HepG2 (cell line): ENCODE results near the gene PFKL. TPM values are rescaled to one million over a fixed set of nuclear protein-coding genes. Genes with fewer than 3 reads are reported as not detected.

Experiments
- ARID3A ChIP-seq: IDR thresholded peaks from 2 replicates; pipeline ENCODE4 v1.6.1; 2012; ENCODE audit warnings: low read depth, low read length, improper control_type of control experiment
- ERF ChIP-seq: IDR thresholded peaks from 2 replicates; pipeline ENCODE4 v1.6.1; 2018; ENCODE audit warnings: missing biosample characterization, missing genetic modification reagents
- FOSL2 ChIP-seq: sonication (generic); formaldehyde crosslinking; IDR thresholded peaks from 2 replicates; pipeline ENCODE4 v1.4.0; 2020; ENCODE audit warnings: missing genetic modification reagents
- GPN1 ChIP-seq: sonication (generic); formaldehyde crosslinking; IDR thresholded peaks from 2 replicates; pipeline ENCODE4 v1.5.1; 2020; ENCODE audit warnings: missing genetic modification reagents, borderline replicate concordance
- HOXA3 ChIP-seq: sonication (generic); formaldehyde crosslinking; IDR thresholded peaks from 2 replicates; pipeline ENCODE4 v1.5.0; 2020; ENCODE audit warnings: missing genetic modification reagents
- ISX ChIP-seq: sonication (generic); formaldehyde crosslinking; conservative IDR thresholded peaks from 2 replicates; pipeline ENCODE4 v1.5.0; 2020; ENCODE audit warnings: missing genetic modification reagents
- JUNB ChIP-seq: sonication (generic); formaldehyde crosslinking; IDR thresholded peaks from 2 replicates; pipeline ENCODE4 v1.8.0; 2022; ENCODE audit warnings: missing genetic modification reagents, mild to moderate bottlenecking, borderline replicate concordance
- KDM5B ChIP-seq: sonication (generic); formaldehyde crosslinking; IDR thresholded peaks from 2 replicates; pipeline ENCODE4 v1.4.0; 2020; ENCODE audit warnings: missing genetic modification reagents, mild to moderate bottlenecking, borderline replicate concordance
- RFX5 ChIP-seq: IDR thresholded peaks from 2 replicates; pipeline ENCODE4 v1.6.1; 2011; ENCODE audit warnings: low read depth, low read length, improper control_type of control experiment
- ZBTB1 ChIP-seq: sonication (generic); formaldehyde crosslinking; IDR thresholded peaks from 2 replicates; pipeline ENCODE4 v1.4.0; 2020; ENCODE audit warnings: missing genetic modification reagents, borderline replicate concordance
- ZBTB4 ChIP-seq: sonication (generic); formaldehyde crosslinking; IDR thresholded peaks from 2 replicates; pipeline ENCODE4 v1.4.0; 2020; ENCODE audit warnings: missing genetic modification reagents, mild to moderate bottlenecking, borderline replicate concordance
- ZBTB49 ChIP-seq: sonication (generic); formaldehyde crosslinking; IDR thresholded peaks from 2 replicates; pipeline ENCODE4 v1.4.0; 2020; ENCODE audit warnings: missing genetic modification reagents, borderline replicate concordance
- ZGPAT ChIP-seq: IDR thresholded peaks from 2 replicates; pipeline ENCODE4 v1.6.1; 2016; ENCODE audit warnings: mild to moderate bottlenecking
- ZNF512 ChIP-seq: sonication (generic); formaldehyde crosslinking; IDR thresholded peaks from 2 replicates; pipeline ENCODE4 v1.4.0; 2020; ENCODE audit warnings: mild to moderate bottlenecking, missing genetic modification reagents
- ZNF563 ChIP-seq: sonication (generic); formaldehyde crosslinking; IDR thresholded peaks from 2 replicates; pipeline ENCODE4 v1.8.0; 2022; ENCODE audit warnings: mild to moderate bottlenecking, moderate library complexity, missing genetic modification reagents
- ZNF761 ChIP-seq: sonication (generic); formaldehyde crosslinking; conservative IDR thresholded peaks from 2 replicates; pipeline ENCODE4 v1.4.0; 2020; ENCODE audit warnings: mild to moderate bottlenecking, missing genetic modification reagents
- ZNF839 ChIP-seq: sonication (generic); formaldehyde crosslinking; IDR thresholded peaks from 2 replicates; pipeline ENCODE4 v1.4.0; 2020; ENCODE audit warnings: missing genetic modification reagents, mild to moderate bottlenecking, borderline replicate concordance
- polyA plus RNA-seq, 8 experiments: library from polyadenylated mRNA; depleted of rRNA in 3 of 8; stranded (reverse) in 7 of 8; unstranded in 1 of 8; fragments of >200 nt; fragmentation: Illumina TruSeq in 4 of 8; extraction: Trizol in 4 of 8; gene quantifications; 2 replicates each; pipeline versions ENCODE4 v1.2.1 to v1.2.3, GENCODE V29; 2011 to 2016; ENCODE audit warnings: low read depth in 4 of 8, missing spikeins in 1 of 8, mixed read lengths in 1 of 8; ENCODE audit not compliant: insufficient read depth in 1 of 8
- total RNA-seq, 5 experiments: library from RNA; depleted of rRNA; stranded (reverse); fragments of >200 nt; fragmentation: Illumina TruSeq; extraction: Trizol; gene quantifications; 2 replicates each; pipeline ENCODE4 v1.2.3, GENCODE V29; 2016; ENCODE audit warnings: low read depth in 1 of 5

PFKL gene
- total and polyA plus RNA-seq, 2 of the 13 experiments (the other 11 are each of a cell fraction or from before 2014, with no cell fraction given), result 92.8 to 106 TPM

- peak; percentile 50; the same call in 1 of the 2 replicates for TF ChIP-seq ZBTB4 (CRISPR knock-in tag)
- peak; percentile 67; the same call in 1 of the 2 replicates for TF ChIP-seq ZNF761 (CRISPR knock-in tag)
- no peak for TF ChIP-seq JUNB (CRISPR knock-in tag)
- peak; percentile 85 for TF ChIP-seq ZNF563 (CRISPR knock-in tag)
- TF ChIP-seq ARID3A, result peak; percentile 11; the same call in 1 of the 2 replicates
- TF ChIP-seq ZBTB49 (CRISPR knock-in tag), result no peak
- TF ChIP-seq KDM5B, result peak; percentile 82
- TF ChIP-seq ZGPAT (CRISPR knock-in tag), result peak; percentile 88
- no peak for TF ChIP-seq ZNF512 (CRISPR knock-in tag)
- TF ChIP-seq RFX5, result no peak
- TF ChIP-seq HOXA3 (CRISPR knock-in tag), result peak; percentile 98
- TF ChIP-seq ISX, result 0 out of 2 replicates have a peak, but pooled peaks have one; percentile 27
- peak; percentile 87 for TF ChIP-seq ERF (CRISPR knock-in tag)
- TF ChIP-seq GPN1 (CRISPR knock-in tag), result no peak; the same call in 1 of the 2 replicates
- peak; percentile 57; the same call in 1 of the 2 replicates for TF ChIP-seq FOSL2 (CRISPR knock-in tag)
- TF ChIP-seq ZBTB1 (CRISPR knock-in tag), result no peak
- TF ChIP-seq ZNF839, result peak; percentile 74; the same call in 1 of the 2 replicates
Measured at GRCh38 chr21:44338971-44339910, 39.4 kb downstream of the PFKL start, which contains the start of gene CFAP410 (continued).
